GM18526 (cell line): ENCODE measurements around the gene SORCS2.

ENCODE experiments used
- POLR2A ChIP-seq: IDR thresholded peaks from 3 replicates; pipeline ENCODE4 v1.6.1; 2011; ENCODE audit not compliant: insufficient read length; ENCODE audit errors: extremely low read depth

The SORCS2 gene

DNA sequence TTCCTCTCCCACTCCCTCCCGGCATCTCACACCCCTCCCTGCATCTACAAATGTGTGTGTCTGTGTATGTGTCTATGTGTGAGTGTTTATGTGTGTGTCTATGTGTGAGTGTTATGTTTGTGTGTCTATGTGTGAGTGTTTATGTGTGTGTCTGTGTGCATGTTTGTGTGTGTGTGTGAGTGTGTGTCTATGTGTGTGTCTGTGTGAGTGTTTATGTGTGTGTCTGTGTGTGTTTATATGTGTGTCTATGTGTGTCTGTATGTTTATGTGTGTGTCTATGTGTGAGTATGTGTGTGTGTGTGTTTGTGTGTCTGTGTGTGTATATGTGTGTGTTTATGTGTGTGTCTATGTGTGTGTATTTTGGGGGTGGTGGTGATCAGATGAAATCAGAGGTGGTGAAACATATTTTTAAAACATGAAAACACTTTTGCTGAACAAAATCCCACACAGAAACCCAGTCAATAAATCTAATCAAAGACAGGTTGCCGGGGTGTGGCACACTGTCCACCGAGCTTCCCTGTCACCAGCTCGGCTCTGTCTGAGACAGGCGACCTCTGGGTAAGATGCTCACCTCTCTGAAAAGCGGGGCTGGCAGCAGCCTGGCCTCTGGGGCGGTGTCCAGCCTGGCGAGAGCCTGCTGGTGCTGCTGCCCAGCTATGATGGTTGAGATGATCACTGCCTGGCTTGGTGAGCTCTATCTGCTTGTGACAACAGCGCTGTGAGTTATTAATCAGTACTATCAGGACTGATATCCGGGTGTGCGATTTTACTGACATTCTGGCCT is 429.1 kb downstream of the SORCS2 start:
- TF ChIP-seq POLR2A: no peak

DNA sequence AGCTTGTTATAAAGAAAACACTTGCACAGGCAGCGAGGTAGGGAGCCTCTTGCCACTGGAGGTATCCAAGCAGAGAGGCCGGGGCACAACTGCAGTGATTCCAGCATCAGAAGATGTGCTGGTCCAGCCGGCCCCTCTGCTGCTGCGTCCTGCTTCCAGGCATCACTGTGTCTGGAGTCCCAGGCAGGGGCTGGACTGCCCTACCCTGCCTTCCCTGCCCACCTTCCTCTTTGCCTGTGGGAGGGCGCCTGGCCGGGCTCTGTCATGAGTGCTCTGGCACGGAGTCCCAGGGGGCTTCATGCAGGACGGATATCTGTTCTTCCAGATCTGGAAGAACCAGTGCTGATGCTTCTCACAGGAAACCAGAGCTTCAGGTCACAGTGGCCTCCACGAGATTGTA is 430.0 kb downstream of the SORCS2 start:
- TF ChIP-seq POLR2A: no peak

DNA sequence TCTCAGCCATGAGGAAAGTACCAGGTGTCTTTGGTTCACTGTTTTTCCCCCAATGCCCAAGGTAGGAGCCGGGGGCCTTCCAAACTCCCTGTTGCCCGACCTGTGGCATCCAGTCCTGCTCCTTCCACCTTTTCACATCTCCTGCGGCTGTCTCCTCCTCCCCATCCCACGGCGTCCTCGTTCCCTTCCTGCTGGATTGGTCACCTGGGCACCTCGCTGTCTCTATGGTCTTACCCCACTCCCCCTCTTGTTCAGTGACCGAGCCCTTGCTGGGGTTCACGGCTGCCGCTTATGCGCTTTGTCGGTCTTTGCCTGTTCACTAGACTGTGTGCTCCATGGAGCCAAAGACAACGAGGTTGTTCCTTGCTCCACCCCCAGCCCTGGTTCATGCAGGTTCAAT is 431.1 kb downstream of the SORCS2 start:
- TF ChIP-seq POLR2A: no peak

DNA sequence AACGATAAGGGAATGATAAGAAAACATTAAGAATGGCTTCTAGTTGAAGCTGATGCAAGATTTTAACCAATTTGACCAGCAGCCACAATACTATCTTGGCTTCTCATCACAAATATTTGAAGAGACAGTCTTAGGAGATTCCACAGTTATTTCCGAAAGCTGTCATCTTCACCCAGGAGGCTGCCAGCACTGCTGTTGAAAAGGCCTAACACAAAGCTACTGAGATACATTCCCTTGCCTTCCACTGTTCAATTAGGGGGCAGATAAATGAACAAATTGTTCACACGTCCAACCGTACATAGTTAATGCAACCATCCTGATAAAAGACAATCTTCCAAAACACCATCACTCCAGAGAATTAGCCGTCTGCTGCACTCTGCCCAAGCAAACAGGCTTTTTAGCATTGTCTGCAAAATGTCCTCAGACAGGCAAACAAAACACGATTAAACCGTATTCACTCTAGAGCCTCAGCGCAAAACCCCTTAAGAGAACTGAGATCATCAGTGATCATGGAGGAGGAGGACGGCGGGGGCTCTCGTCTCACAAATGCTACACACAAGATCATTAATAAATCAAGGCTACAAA is 432.1 kb downstream of the SORCS2 start:
- no peak for TF ChIP-seq POLR2A

DNA sequence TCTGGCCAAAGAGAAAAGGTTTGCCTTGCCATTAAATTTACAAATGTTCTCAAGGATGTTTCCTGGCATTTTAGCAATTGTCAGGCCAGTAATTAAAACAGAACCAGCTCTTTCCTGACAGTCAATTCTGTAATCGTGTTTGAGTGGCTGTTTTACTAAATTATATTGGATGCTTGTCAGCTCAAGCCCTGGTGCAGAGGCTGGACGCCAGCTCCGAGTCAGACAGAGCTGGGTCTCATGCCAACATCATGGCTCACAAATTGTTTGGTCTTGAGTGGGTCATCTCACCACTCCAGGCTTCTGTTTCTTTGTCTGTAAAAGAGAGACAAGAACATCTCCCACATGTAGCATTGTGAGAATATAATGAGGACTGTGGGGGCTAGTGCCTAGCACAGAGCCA is 432.7 kb downstream of the SORCS2 start:
- TF ChIP-seq POLR2A: no peak

DNA sequence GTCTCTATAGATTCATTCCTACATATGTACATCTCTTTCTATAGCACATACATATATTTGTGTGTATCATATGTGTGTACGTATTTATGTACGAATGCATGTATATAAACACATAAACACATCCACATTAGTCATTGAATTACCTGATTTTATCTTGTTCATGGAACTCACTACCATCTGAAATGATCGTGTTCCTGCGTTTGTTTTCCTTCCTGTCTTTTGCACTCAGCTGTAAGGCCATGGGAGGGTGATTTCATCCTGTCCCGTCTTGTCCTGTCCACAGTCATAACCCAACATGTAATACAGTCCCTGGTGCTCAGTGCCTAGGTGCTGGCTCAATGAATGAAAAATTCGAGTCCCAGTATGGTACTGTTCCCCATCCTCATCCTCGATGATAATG is 434.2 kb downstream of the SORCS2 start:
- TF ChIP-seq POLR2A: no peak

DNA sequence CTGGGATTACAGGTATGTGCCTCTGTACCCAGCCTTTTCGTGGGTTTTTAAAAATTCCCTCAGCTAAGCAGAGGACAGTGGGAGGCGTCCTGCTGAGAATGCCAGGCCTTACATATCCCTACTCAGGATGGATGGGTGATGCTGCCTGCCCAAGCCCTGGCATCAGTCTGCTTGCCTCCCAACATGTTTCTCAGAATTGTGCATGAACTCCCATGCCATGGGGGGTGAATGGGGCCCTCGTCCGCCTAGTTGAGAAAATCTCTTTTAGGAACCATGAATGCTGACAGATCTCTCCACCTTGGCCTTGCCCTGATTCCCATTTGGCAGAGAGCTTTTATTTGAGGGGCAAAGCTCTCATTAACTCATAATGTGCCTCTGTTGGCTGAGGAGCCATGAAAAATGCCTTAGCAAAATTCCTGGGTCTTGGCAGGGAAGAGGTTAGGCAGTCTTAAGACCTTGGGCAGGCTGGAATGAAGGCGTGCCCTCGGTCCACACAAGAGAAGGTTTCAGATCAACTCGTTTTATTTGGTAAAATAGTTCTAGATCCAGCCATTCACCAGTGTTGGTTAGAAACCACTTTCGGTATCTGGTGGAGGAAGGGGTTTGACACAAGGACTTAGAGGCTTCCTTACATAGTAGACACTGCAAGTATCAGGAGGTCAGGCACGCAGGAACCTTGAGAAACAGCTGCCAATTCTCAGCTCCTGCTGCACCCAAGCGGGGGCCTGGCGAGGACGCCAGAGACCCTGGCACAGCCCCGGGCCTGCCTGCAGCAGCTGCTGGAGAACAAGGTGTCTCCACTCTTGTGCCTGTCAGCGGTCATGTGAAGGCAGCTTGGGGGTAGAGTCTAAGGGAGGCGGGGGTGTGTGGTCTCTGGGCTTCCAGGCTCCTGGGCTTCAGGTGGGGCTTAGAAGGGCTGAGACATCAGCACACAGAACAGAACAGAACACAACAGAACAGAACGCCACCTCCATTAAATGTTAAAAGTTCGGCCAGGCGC is 435.2 kb downstream of the SORCS2 start:
- TF ChIP-seq POLR2A: no peak

DNA sequence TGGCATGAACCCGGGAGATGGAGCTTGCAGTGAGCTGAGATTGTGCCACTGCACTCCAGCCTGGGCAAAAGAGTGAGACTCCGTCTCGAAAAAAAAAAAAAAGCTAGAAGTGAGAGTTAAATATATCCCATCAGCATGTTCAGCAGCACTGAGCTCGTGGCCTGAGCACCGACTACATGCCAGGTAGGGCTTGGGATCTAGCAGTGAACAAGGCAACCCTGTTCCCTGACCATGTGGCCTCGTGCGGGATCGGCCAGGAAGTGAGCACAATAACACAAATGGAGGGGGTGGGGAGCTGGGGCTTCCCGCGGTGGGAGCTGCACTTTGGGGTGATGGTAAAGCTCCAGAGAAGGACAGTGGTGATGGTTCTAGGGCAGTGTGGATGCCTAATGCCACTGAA is 436.1 kb downstream of the SORCS2 start:
- TF ChIP-seq POLR2A: no peak

DNA sequence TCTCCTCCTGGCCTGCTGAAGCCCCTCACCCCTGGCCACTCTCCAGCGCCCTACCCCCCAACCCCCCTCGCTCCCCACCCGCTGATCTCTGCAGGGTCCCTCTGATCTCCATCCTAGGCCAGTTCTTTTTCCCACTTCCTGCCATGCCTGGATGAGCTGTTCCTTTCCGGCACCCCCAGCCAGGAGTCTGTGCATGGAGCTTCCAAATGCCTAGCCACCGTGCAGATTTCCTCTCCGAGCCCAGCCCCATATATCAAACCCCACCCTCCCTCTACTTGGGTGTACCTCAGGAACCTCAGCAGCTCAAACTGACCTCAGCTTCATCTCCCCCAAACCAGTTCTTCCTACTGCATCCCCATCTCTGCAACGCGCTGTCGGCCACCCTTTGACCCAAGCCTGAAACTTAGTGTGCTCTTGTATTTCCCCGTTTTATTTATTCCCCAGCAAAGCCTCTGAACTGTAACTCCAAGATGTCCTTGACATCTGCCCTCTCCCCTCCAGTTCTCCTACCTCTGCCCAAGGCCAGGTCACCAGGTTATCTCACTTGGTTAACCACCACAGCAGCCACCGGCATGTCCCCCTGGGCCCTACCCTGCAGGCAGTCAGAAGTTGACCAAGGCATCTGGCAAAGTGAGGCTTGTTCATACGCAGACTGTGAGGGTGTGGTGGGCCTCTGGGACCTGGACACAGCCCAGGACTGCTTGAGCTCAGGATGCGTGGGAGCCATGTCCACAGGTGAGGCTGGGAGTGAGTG is 437.3 kb downstream of the SORCS2 start:
- no peak for TF ChIP-seq POLR2A

DNA sequence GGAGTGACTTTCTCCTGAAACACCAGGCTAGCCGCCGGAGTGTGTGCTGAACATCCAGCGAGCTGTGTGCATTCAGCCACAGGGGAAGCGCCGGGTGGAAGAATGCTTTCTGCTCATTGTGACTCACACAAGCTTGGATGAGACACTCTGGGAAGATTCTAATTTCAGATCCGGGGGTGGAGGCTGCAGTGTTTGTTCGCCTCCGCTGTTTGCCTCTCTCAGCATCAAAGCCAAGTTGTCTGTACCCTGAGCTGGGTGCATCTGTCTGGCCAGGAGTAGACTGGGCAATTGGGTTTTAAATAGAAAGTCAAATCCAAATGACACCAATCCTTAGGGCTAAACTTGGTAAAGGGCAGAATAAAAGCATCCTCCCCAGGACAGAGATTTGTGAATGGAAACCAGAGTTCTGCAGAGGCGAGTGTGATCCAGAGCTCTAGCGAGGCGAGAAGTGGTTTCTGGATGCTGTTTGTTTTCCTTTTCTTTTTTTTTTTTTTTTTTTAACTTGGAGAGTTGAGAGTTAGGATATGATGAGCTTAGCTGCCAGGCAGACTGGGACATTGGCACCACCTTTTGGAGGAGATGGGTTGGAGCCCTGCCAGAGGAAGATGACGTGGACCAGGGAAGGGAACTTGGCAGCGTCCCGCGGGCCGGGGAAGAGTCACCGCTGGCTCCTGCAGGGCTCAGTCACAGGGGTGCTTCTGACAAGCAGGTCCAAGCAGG is 438.4 kb downstream of the SORCS2 start:
- no peak for TF ChIP-seq POLR2A

DNA sequence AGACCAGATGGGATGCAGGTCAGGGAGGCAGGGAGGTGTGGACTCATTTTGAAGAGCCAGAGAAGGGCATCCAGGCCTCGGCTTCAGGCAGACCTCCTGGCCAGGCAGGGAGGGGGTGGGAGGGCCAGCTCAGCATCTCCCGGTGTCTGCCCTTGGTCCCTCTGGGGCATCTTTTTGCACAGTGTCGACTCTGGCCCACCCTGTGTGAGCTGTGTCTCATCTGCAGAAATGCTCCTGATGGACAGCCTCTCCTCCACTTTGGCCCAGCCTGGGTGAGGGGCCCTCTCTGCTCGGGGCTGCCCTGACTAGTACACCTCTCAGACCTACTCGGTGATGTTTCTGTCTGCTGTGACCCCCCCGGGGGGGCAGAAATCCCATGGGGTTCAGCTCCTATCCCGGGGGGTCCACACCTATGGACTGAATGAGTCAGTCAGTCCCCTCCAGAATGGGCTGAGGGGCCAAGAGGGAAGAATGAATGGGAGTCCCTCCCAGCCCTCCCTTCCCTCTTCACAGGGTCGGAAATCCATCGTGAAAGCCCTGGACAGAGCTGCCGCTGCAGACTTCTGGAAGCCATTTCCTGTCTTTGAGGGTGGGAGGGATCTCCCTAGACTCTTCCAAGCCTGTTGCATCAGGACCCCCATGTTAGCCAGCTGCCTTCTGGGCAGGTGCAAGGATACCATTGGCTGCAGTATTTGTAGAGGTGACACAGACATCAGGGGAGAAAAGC is 439.1 kb downstream of the SORCS2 start:
- no peak for TF ChIP-seq POLR2A

DNA sequence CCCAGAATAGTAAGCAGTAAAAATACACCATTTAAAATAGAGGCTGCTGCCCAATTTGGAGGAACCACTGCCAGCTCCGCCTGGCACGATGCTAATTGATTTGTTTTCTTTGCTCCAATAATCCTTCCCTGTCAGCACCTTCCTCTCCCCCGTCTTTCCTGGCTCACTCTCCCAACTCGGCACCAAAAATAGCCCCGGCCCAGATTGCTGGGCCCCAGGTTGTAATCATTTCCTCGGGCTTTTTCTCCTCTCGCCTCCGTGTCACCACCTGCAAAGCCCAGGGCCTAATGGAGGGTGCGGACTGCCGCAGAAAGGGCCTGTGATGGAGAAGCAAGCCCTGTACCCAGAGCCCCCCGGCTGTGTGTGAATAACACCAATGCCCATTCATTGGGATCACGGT is 440.0 kb downstream of the SORCS2 start:
- TF ChIP-seq POLR2A: no peak

DNA sequence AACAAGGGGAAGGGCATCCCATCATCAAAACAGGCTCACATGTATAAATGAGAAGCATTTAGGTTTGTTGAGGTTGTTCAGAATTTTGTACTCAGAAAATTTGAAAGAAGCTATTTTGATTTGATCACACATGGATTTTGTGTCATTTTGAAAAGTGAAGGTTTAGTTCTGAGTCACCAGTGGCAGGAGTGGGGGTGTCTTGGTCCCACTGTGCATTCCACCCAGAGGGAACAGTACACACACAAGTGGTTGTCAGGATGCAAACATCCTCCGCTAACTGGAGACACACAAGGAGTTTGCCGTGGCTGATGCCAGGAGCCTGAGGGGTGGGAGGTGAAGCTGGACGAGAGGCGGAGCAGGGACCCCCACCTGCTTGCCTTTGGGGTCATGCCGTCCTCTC is 440.6 kb downstream of the SORCS2 start:
- TF ChIP-seq POLR2A: no peak
